Transverse colon (tissue), 4 donors: ENCODE measurements around the gene PRLR. TPM values are rescaled to one million over a fixed set of nuclear protein-coding genes. Genes with fewer than 3 reads are reported as not detected.
A peak's percentile ranks its signal among the peaks of the same experiment; 100 is the strongest.

Experiments used
- DNase-seq: peaks from one replicate; pipeline ENCODE4 v3.0.0-alpha.2; 2019
- H3K27ac ChIP-seq, 4 donors: fragments of 200-600 bp; sonication (generic); 2 replicates each; pipeline ENCODE4 v1.5.1; 2016 to 2018; ENCODE audit warnings: inconsistent platforms in 4 of 4
- H3K27me3 ChIP-seq: fragments of 200-600 bp; sonication (generic); 2 replicates; pipeline ENCODE4 v1.5.1; 2017; ENCODE audit warnings: inconsistent platforms
- H3K36me3 ChIP-seq, 4 donors: fragments of 200-600 bp; sonication (generic); 2 replicates each; pipeline ENCODE4 v1.5.1; 2017 to 2019; ENCODE audit warnings: inconsistent platforms in 4 of 4
- H3K4me1 ChIP-seq, 4 donors: fragments of 200-600 bp; sonication (generic); 2 replicates each; pipeline ENCODE4 v1.5.1; 2017 to 2020; ENCODE audit warnings: inconsistent platforms in 4 of 4
- H3K4me3 ChIP-seq, 4 donors: fragments of 200-600 bp; sonication (generic); 1 replicate in 1 of 4; 2 replicates in 3 of 4; pipeline versions ENCODE4 v1.5.1 to v1.6.1; 2017 to 2019; ENCODE audit warnings: inconsistent platforms in 4 of 4
- H3K9me3 ChIP-seq, 2 donors: fragments of 200-600 bp; sonication (generic); 2 replicates each; pipeline ENCODE4 v1.5.1; 2017 to 2019; ENCODE audit warnings: inconsistent platforms in 2 of 2
- CTCF ChIP-seq, 5 experiments: fragments of 200-600 bp in 3 of 5; fragments of 450-650 bp in 2 of 5; sonication (generic) in 3 of 5; IDR thresholded peaks; 1 replicate in 2 of 5; 2 replicates in 3 of 5; pipeline ENCODE4 v1.5.1; 2016 to 2017; ENCODE audit warnings: antibody characterized with exemption in 5 of 5, inconsistent platforms in 3 of 5, mild to moderate bottlenecking in 2 of 5, moderate library complexity in 1 of 5
- EP300 ChIP-seq: sonication (generic); formaldehyde crosslinking; IDR thresholded peaks from one replicate; pipeline ENCODE4 v1.6.1; 2017; ENCODE audit warnings: antibody characterized with exemption, low read depth
- POLR2A ChIP-seq: fragments of 450-650 bp; IDR thresholded peaks from one replicate; pipeline ENCODE4 v1.6.1; 2016; ENCODE audit warnings: antibody characterized with exemption, mild to moderate bottlenecking, moderate library complexity
- POLR2AphosphoS5 ChIP-seq, 3 donors: sonication (generic); formaldehyde crosslinking; IDR thresholded peaks; one replicate each; pipeline ENCODE4 v1.6.1; 2016; ENCODE audit warnings: antibody characterized with exemption in 3 of 3
- WGBS, 2 donors: methylation state at CpG; one replicate each; pipeline ENCODE4 v1.1.5; 2018; ENCODE audit warnings: low coverage in 1 of 2; 5-methylcytosine and 5-hydroxymethylcytosine counted together
- in situ Hi-C, 4 donors: fragments of 200-750 bp; cut with MboI; loops; one replicate each; pipeline versions ENCODE4 v1.15.0 to v1.15.1; 2017; ENCODE audit warnings: low sequenced_read_pairs in 3 of 4, low pct_ligation_motif_present in 1 of 4, low pct_unique_long_range_greater_than_20kb in 1 of 4
- intact Hi-C: fragments of 100-400 bp; cut with DNase I; formaldehyde crosslinking; loops from one replicate; pipeline ENCODE4 v1.15.1; 2023; ENCODE audit warnings: low total_unique reads
- total RNA-seq, 4 donors: library from RNA; depleted of rRNA; stranded (reverse); fragments of >200 nt; gene quantifications; one replicate each; pipeline ENCODE4 v1.1.0, GENCODE V29; 2016

Gene PRLR
- total RNA-seq, 4 donors from 2014 or later: 4.9 to 19.8 (median 13.0) TPM

DNA sequence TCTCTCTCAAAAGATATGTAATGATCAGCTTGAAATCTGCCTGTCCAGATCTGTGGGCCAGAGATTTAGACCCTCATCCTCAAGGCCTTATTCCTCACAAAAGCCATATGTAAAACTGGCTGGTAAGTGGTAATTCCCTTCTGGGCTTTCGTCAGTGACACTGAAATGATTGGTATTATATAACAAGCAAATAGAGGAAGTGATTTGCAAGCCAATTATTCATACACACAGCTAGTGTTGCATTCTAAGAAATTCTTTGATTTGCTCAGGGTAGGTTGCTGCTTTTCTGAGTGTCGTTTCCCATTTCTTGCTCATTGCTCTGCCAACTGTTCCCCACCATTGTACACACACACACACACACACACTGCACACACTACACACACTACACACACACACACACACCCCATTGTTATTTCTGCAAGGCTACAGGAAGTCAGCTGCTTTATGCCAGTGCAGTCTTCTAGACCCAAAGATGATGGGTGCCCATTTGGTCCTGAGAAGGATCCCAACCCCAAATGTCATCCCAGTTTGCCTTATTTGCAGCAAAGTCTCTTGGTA, 76.8 kb downstream of the PRLR start:
- WGBS, 2 donors: 20 to 41% methylated on average over 1 to 2 of the region's 2 CpGs
- H3K4me1 ChIP-seq: peaks cover 0 to 3% (median under 1%) of the 10 kb centered on the region in 4 donors
- in situ Hi-C loops: no loop called here
- no peaks in the 10 kb centered on the region for H3K36me3 ChIP-seq
- no peak overlapping the region for H3K4me3 ChIP-seq
- H3K9me3 ChIP-seq: no peaks in the 10 kb centered on the region
- H3K27me3 ChIP-seq: no peaks in the 10 kb centered on the region
- no peak for DNase-seq
- TF ChIP-seq POLR2A: no peak
- TF ChIP-seq EP300: no peak
- TF ChIP-seq POLR2AphosphoS5 (IDR thresholded peaks at IDR 0.05): no peak
- no peak for TF ChIP-seq CTCF (IDR thresholded peaks at IDR 0.05)
- intact Hi-C loops: no loop called here
- no peak overlapping the region for H3K27ac ChIP-seq

DNA sequence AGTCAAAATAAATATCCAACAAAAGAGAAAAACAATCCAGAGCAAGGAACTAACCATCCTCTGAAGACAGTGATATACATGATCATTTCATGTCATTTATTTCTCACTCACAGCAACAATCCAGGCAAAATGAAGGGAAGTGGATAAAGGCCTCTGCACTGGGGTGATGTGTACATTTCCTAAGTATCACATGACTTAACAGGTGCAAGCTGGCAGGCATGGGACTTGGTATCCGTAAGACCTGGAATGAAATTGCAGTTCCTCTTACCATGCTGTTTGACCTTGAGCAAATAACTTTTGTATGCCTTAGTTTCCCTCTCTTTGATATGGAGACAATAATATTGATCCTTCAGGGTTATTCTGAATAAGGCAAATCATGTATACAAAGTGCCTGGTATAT, 77.6 kb downstream of the PRLR start:
- H3K27me3 ChIP-seq: no peaks in the 10 kb centered on the region
- no peaks in the 10 kb centered on the region for H3K36me3 ChIP-seq
- intact Hi-C loops: no loop called here
- no peak for DNase-seq
- no peak overlapping the region for H3K27ac ChIP-seq
- H3K4me1 ChIP-seq: no peaks in the 10 kb centered on the region
- TF ChIP-seq POLR2A: no peak
- TF ChIP-seq CTCF (IDR thresholded peaks at IDR 0.05): no peak
- TF ChIP-seq POLR2AphosphoS5 (IDR thresholded peaks at IDR 0.05): no peak
- no peak for TF ChIP-seq EP300
- no peaks in the 10 kb centered on the region for H3K9me3 ChIP-seq
- no peak overlapping the region for H3K4me3 ChIP-seq
- in situ Hi-C loops: no loop called here
- WGBS, 2 donors: 38 to 71% methylated on average over 1 of the region's 1 CpG

- H3K4me1 ChIP-seq: no peaks in the 10 kb centered on the region
- H3K36me3 ChIP-seq: no peaks in the 10 kb centered on the region
- no peak overlapping the region for H3K27ac ChIP-seq
- DNase-seq: no peak
- in situ Hi-C loops (no loop called here), intact Hi-C loops (no loop called here)
- WGBS, 2 donors: 56 to 71% methylated on average over 1 of the region's 1 CpG
- H3K4me3 ChIP-seq: no peak overlapping the region
- peak in 1 of 3 donors; percentile 21 for TF ChIP-seq POLR2AphosphoS5 (IDR thresholded peaks at IDR 0.05)
- no peak for TF ChIP-seq POLR2A
- no peaks in the 10 kb centered on the region for H3K9me3 ChIP-seq
- H3K27me3 ChIP-seq: no peaks in the 10 kb centered on the region
Observed at GRCh38 chr5:35151146-35151920, 79.0 kb downstream of the PRLR start.

- Histone ChIP-seq H3K9me3 (no peaks in the 10 kb centered on the region), H3K27me3 (no peaks in the 10 kb centered on the region), H3K36me3 (no peaks in the 10 kb centered on the region), H3K4me1 (no peaks in the 10 kb centered on the region), H3K27ac (no peak overlapping the region), H3K4me3 (no peak overlapping the region)
- in situ Hi-C loops: no loop called here
- TF ChIP-seq POLR2AphosphoS5 (IDR thresholded peaks at IDR 0.05) (no peak), CTCF (IDR thresholded peaks at IDR 0.05) (no peak), EP300 (no peak), POLR2A (no peak)
- intact Hi-C loops: no loop called here
- DNase-seq: no peak
- whole genome bisulfite sequencing, 2 donors: 47 to 53% methylated on average over 1 of the region's 1 CpG
Observed at GRCh38 chr5:35149041-35149440, 81.2 kb downstream of the PRLR start.
